ENCODE results near the gene VEPH1. TPM values are rescaled to one million over a fixed set of nuclear protein-coding genes. Genes with fewer than 3 reads are reported as not detected.

The VEPH1 gene
- total RNA-seq, 1 donor: 23.2 TPM

DNA sequence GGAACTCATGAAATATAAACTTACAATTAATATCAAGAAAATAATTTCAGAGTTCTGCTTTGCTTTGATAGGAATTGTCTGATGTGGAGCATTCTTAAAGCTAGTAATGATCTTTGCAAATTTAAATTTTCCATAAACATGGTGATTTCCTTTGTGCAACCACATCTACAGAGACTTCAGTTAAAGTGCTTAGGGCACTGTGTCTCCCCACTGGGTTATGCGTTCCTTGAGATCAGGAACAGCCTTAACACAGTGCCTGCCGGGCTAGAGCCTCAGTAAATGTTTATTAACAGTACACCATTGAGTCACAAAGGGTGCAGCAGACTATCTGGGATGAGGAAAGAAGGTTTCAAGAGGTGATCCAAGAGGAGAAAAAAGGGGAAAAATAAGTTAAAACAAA, 235.2 kb downstream of the VEPH1 start:
- Histone ChIP-seq H3K4me1 (ENCODE audit: insufficient read depth, low read length) (peaks cover 9% of the 10 kb centered on the region), H3K4me2 (ENCODE audit: insufficient read depth, low read length) (no peak overlapping the region)
- TF ChIP-seq, protein P1, sequence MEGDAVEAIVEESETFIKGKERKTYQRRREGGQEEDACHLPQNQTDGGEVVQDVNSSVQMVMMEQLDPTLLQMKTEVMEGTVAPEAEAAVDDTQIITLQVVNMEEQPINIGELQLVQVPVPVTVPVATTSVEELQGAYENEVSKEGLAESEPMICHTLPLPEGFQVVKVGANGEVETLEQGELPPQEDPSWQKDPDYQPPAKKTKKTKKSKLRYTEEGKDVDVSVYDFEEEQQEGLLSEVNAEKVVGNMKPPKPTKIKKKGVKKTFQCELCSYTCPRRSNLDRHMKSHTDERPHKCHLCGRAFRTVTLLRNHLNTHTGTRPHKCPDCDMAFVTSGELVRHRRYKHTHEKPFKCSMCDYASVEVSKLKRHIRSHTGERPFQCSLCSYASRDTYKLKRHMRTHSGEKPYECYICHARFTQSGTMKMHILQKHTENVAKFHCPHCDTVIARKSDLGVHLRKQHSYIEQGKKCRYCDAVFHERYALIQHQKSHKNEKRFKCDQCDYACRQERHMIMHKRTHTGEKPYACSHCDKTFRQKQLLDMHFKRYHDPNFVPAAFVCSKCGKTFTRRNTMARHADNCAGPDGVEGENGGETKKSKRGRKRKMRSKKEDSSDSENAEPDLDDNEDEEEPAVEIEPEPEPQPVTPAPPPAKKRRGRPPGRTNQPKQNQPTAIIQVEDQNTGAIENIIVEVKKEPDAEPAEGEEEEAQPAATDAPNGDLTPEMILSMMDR (IDR thresholded peaks at IDR 0.05; ENCODE audit: extremely low read depth, low read depth, low read length): no peak

DNA sequence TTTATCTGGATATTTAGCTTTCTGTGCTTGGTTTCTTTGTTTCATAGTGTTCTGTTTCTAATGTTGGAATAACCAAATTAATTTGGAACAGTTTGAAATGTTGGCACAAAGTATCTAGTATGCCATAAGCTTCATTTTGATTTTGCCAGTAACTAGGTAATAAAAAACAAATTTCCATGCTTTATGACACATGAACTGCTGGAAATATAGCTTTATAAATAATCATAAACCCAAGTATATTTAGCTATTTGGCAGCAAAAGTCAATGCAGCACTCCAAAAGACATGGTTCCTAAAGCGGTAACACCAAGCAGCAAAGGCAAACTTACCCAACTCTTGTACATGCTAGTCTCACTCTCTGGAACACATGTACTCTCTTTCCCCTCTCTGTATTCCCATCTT, 237.3 kb downstream of the VEPH1 start:
- Histone ChIP-seq H3K36me3 (ENCODE audit: insufficient read depth, low read length) (no peaks in the 10 kb centered on the region), H3K4me1 (ENCODE audit: insufficient read depth, low read length) (peaks cover 29% of the 10 kb centered on the region), H3K27me3 (ENCODE audit: insufficient read depth, low read length) (no peaks in the 10 kb centered on the region), H3K79me2 (ENCODE audit: insufficient read depth, low read length) (no peaks in the 10 kb centered on the region), H3K4me3 (ENCODE audit: insufficient read depth, low read length) (no peak overlapping the region), H3K27ac (ENCODE audit: low read depth, low read length) (no peak overlapping the region), H4K20me1 (ENCODE audit: insufficient read depth, low read length) (no peaks in the 10 kb centered on the region), H2AFZ (ENCODE audit: low read length) (no peak overlapping the region), H3K9me3 (ENCODE audit: low read depth, low read length) (no peaks in the 10 kb centered on the region), H3K4me2 (ENCODE audit: insufficient read depth, low read length) (no peak overlapping the region)
- DNase-seq (ENCODE audit: insufficient read length, low spot score, missing footprints): no peak
- TF ChIP-seq, protein P1 (IDR thresholded peaks at IDR 0.05; ENCODE audit: extremely low read depth, low read depth, low read length): no peak

More for the DNA sequence above, 235.2 kb downstream of the VEPH1 start:
- Histone ChIP-seq H3K79me2 (ENCODE audit: insufficient read depth, low read length) (no peaks in the 10 kb centered on the region), H3K27me3 (ENCODE audit: insufficient read depth, low read length) (no peaks in the 10 kb centered on the region), H4K20me1 (ENCODE audit: insufficient read depth, low read length) (no peaks in the 10 kb centered on the region), H3K27ac (ENCODE audit: low read depth, low read length) (no peak overlapping the region), H3K9me3 (ENCODE audit: low read depth, low read length) (no peaks in the 10 kb centered on the region), H2AFZ (ENCODE audit: low read length) (no peak overlapping the region), H3K36me3 (ENCODE audit: insufficient read depth, low read length) (no peaks in the 10 kb centered on the region), H3K4me3 (ENCODE audit: insufficient read depth, low read length) (no peak overlapping the region)
- no peak for DNase-seq (ENCODE audit: insufficient read length, low spot score, missing footprints)

DNA sequence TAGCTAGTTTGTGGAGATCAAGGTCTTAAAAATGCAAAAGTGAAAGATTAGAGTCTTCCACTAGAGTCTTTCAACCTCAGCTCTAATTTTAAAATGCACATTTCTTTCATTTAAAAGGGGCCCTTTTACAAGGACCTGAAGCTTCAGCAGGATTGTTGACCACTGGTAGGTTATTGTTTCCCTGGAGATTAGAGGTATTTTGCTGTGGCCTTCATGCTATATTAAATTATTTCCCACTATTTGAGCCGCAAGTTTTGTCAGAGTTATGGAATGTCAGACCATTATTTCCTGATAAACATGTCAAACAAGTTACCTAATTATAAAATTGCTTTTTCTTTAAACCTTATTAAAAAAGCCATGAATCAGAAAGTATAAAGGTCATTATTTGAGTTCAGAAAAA, 240.2 kb downstream of the VEPH1 start:
- Histone ChIP-seq H3K27ac (ENCODE audit: low read depth, low read length) (peak overlapping the region; percentile 64), H3K79me2 (ENCODE audit: insufficient read depth, low read length) (no peaks in the 10 kb centered on the region)

DNA sequence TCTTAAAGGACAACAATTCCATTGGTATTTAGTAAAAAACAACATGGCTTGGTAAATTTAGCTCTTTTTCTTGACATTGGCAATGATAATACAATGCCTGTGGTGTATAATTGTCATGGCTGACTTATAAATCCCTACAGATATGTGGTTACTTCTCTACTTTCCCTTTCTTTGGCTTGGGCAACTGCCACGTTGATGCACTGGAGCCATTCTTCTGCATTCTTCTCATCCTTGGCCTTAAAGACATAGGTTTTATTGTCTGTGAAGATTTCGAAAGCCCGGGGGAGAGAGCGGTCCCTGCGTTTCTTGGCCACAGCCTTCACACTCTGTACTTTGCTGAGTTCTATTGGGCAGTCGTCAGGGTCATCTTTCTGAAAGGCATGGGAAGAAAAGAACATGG, 242.2 kb downstream of the VEPH1 start:
- Histone ChIP-seq H3K36me3 (ENCODE audit: insufficient read depth, low read length) (no peaks in the 10 kb centered on the region), H3K79me2 (ENCODE audit: insufficient read depth, low read length) (no peaks in the 10 kb centered on the region), H3K27ac (ENCODE audit: low read depth, low read length) (peak overlapping the region; percentile 62), H3K4me1 (ENCODE audit: insufficient read depth, low read length) (peaks cover 50% of the 10 kb centered on the region), H3K4me3 (ENCODE audit: insufficient read depth, low read length) (no peak overlapping the region), H2AFZ (ENCODE audit: low read length) (no peak overlapping the region), H3K9me3 (ENCODE audit: low read depth, low read length) (no peaks in the 10 kb centered on the region), H3K27me3 (ENCODE audit: insufficient read depth, low read length) (no peaks in the 10 kb centered on the region), H3K4me2 (ENCODE audit: insufficient read depth, low read length) (peak overlapping the region; percentile 22), H4K20me1 (ENCODE audit: insufficient read depth, low read length) (no peaks in the 10 kb centered on the region)
- TF ChIP-seq, protein P1 (IDR thresholded peaks at IDR 0.05; ENCODE audit: extremely low read depth, low read depth, low read length): no peak
- peak; percentile 71 for DNase-seq (ENCODE audit: insufficient read length, low spot score, missing footprints)

More for the DNA sequence above, 240.2 kb downstream of the VEPH1 start:
- DNase-seq (ENCODE audit: insufficient read length, low spot score, missing footprints): no peak
- Histone ChIP-seq H3K36me3 (ENCODE audit: insufficient read depth, low read length) (no peaks in the 10 kb centered on the region), H3K27me3 (ENCODE audit: insufficient read depth, low read length) (no peaks in the 10 kb centered on the region), H3K4me1 (ENCODE audit: insufficient read depth, low read length) (peaks cover 39% of the 10 kb centered on the region), H3K4me3 (ENCODE audit: insufficient read depth, low read length) (no peak overlapping the region), H2AFZ (ENCODE audit: low read length) (no peak overlapping the region), H3K9me3 (ENCODE audit: low read depth, low read length) (no peaks in the 10 kb centered on the region), H3K4me2 (ENCODE audit: insufficient read depth, low read length) (peak overlapping the region; percentile 30), H4K20me1 (ENCODE audit: insufficient read depth, low read length) (no peaks in the 10 kb centered on the region)
- TF ChIP-seq, protein P1 (IDR thresholded peaks at IDR 0.05; ENCODE audit: extremely low read depth, low read depth, low read length): no peak
